GM21447 (cell line): Measurements from ENCODE around the gene TSPAN18.

ENCODE experiments used
- ATAC-seq: cut with Tn5 transposase; IDR thresholded peaks from one replicate; pipeline ENCODE4 v1.9.1; 2021; ENCODE audit not compliant: unreplicated experiment

Gene TSPAN18

DNA sequence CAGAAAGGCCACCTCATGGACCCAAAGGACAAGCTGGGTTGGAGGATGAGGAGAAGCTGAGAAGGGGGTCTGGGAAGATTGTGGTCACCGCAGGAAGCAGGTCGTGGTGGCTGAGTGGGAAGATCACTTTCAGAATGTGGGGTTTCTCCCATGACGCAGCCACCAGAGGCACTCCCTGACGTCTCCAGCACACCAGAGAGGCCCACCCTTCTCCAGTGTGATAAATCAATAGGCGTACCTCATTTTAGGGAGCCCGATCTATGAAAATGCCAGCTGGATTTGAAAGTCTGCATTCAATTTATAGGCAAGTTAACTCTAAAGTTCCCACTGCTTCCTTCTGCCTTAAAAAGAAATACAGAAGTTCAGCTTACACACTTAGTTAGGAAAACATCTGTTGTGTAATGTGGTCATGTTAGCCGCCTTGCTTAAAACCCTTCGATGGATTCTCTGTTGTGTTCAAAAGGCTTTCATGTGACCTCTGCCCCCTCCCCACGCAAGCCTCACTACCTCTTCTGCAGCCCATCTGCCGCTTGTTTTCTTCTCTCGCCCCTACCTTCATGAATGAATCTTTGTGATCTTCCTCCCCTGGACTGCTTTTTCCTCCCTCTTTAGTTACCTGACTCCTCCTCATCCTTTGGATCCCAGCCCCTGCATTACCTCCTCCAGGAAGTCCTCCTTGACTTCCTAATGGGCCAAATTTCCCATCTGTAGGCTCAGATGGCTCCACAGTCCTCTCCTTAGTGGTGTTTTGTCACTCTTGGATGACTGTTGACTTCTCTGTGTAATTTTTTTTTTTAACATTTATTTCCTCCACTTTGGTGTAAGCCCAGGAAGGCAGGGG lies 10.7 kb downstream of the TSPAN18 start:
- no peak for ATAC-seq

DNA sequence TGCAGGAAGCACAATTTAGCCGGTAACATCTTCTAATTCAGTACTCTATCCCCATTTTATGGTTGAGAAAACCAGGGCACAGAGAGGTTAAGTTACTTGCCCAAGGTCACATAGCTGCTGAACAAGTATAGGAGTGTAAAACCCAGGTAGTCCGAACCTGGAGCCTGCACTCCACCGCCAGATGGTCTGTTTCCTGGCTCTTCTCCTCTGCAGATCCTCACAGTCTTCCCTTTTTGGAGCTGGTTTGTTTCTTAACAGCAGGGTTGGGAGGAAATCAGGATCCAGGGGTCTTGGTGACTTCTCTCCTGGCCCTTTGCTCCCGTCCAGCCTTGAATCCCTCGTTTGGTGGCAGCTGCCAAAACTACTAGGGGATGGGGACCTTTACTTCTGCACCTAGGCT lies 12.0 kb downstream of the TSPAN18 start:
- ATAC-seq: no peak

DNA sequence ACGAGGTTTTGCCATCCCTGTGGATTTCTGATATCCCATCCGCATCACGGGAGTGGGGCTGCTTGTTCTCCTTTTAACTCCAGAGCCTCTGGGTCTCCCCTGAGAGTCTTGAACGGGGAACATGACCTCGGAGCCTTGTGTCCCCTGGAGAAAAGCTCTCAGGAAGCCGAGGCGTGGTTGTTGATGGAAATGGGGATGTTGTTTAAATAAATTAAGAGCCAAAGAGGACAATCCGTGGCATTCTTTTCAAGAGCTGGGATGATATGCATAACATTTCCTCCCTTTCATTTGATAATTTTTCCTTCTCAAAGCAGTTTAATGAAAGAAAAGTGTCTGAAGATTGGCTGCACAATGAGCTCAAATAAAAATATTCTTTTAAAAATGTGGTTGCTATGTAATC lies 14.2 kb downstream of the TSPAN18 start:
- no peak for ATAC-seq

DNA sequence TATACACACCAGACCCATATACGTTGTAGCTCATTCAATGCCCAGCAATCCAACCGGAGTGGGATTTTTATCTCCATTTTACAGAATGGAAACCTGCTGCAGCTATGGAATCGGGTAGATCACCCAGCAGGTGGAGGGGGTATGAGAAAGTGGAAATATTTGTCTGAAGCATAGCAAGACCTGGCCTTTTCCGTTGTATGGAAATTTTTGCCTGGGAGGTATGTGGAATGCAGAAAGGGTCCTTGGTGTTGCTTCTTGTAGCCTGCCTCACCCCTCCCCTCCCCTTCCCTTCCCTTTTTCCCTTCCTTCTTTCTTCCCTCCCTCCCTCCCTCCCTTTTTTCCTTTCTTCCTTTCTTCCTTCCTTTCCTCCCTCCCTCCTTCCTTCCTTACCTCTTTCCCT lies 15.2 kb downstream of the TSPAN18 start:
- ATAC-seq: no peak

DNA sequence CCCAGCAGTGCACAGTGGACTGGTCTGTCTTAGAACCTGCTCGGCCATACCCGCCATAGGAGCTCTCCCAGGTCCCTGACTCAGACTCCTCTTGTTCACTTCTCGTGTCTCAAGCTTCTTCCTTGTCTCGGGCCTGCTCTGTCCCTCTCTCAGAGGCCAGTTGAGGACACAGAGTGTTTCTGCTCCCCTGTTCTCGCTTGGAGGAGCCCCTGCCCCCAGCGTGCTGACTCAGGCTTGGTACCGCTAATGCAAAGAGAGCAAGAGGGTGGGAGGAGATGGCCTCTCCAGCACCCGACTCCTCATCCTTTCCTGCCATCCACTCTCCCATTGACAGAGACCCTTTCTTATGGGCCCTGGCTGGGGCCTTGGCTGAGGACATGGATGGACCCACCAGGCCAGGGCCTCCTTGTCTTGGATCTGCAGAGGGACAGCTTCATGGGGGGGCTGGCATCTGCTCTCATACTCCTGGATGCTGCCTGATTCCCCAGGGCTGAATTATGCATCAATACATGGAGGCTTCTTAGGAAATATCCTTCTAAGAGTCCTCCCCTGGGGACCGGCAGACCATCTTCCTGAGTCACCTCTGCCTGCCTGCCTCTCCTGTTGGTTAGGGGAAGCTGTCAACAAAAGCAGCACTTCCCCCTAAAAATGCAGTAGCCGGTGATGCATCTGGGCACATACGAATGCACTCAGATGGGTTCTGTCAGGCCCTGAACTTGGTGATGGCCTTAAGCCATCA lies 15.9 kb downstream of the TSPAN18 start:
- no peak for ATAC-seq

DNA sequence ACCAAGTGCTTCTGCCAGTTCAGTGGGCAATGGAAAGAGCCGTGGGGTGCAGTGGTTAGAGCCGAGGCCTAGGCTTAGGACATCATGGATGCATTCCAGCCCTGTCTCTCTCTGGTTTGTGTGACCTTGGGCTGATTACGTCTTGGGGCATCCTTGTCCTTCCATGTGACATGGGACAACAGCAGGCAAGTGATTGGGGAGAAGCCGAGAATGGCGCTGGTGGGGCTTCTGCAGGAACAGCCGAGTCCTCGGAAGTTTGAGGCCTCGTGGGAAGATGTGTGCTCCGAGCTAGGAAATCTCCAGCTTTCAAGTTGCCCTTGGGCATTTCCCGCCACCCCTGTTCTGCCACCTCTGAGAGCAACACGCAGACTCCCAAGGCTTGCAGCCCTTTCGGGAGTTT lies 16.6 kb downstream of the TSPAN18 start:
- ATAC-seq: no peak

DNA sequence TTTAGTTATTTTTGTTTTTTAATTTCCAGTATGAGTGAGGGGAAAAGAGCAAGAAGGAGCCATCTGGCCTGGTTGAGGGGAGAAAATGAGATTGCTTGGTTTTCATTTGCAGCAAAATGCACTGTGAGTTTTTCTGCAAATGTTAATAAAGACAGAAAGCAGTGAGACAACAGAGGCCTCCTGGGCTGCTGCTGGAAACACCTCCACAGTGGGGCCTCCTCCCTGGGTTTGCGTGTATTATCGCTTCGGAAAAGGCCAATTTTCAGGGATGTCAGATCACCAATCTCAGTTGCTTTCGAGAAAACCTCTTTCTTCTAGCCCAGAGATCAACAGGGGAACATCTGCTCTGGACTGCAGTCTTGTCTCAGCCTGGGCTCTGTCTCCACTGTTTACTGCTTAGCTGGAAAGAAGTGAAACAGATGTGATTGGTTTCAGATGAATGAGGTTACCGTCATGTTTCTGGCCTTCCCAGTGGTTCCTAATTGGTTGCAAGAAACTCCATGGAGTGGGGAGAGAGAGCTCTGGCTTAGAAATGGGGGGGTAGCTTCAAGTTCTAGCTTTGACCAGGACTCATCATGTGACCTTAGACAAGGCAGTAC lies 17.3 kb downstream of the TSPAN18 start:
- no peak for ATAC-seq

DNA sequence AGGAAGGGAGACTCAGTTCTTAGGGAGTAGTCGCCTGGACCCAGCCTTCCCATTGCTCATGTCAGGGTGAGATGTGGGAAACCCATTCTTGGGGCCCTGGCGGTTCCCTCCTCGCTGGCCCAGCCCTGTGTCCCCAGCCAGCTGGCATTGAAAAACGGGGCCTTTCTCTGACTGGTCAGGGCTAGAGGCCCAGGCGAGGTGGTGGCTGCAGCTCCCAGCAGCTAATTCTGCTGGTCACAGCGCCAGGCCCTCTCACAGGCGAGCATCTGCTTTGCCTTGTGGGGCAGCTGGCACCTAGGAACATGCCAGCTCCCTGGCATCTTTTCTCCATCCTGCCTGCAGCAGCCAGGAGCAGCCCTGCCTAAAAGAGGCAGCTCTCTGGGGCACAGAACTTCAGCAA lies 20.1 kb downstream of the TSPAN18 start:
- no peak for ATAC-seq

DNA sequence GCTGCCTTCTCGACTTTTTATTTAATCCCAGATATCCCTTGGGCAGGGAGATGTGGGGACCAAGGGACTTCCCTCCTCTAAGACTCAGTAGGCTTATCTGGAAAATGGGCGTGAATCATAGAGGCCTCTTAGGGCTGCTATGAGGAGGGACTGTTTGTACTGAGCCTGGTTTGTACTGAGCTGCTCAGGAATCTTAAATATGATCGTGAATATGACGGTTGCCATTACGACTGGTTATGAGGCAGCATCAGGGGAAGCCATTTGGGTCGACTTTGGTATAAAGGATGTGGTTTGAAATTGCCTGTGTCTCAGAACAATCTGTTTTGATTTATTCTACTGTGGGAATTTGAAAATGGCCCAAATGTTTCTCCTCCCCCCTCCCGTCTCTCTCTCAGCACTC lies 20.6 kb downstream of the TSPAN18 start:
- ATAC-seq: no peak

DNA sequence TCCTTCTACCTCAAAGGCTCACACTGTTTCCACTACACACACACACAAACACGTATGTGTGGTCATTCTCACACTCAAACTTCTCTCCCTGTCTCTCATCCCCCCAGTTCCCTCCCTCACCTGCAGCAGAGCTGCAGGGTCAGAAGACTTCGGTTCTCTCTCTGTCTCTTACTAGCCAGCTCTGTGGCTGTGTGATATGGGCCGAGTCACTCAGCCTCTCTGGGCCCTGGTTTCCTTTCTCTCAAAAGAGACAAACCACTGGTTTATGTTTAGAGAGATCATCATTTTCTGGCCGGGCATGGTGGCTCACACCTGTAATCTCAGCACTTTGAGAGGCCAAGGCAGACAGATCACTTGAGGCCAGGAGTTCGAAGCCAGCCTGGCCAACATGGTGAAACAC lies 21.1 kb downstream of the TSPAN18 start:
- no peak for ATAC-seq

DNA sequence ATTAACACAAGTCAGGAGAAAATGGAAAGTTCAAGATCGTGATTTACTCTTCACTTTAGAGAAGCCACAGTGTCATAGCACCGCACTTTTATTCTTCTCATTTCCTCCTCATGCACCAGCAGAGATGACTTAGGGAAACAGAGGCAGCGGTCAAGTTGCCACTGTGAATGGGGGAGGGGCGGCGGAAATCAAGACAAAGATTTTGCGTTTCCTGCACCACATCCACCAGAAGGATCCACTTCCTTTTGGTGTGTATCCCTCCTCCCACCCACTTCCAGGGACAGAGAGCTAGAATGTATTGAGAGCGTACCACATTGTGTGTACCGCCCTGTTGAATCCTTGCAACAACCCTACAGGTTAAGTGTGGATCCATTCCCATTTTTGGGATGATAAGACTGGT lies 21.8 kb downstream of the TSPAN18 start:
- no peak for ATAC-seq

DNA sequence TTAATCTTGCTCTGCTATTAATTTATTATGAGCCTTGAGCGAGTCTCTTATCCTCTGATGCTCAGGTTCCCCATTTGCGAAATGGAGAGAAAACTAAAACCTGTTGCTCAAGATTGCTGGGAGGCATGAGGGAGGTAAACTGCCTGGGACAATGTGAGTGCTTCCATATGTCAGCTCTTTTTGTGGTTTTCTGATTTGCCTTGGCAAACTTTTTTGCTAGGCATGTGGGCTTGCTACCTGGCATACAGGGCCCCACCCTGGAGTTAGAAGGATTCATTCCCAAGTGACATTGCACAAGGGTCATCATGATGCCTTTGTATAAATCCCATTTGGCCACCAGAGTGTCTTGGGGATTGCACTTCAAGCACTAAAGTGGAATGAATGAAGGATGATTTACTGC lies 22.4 kb downstream of the TSPAN18 start:
- no peak for ATAC-seq

DNA sequence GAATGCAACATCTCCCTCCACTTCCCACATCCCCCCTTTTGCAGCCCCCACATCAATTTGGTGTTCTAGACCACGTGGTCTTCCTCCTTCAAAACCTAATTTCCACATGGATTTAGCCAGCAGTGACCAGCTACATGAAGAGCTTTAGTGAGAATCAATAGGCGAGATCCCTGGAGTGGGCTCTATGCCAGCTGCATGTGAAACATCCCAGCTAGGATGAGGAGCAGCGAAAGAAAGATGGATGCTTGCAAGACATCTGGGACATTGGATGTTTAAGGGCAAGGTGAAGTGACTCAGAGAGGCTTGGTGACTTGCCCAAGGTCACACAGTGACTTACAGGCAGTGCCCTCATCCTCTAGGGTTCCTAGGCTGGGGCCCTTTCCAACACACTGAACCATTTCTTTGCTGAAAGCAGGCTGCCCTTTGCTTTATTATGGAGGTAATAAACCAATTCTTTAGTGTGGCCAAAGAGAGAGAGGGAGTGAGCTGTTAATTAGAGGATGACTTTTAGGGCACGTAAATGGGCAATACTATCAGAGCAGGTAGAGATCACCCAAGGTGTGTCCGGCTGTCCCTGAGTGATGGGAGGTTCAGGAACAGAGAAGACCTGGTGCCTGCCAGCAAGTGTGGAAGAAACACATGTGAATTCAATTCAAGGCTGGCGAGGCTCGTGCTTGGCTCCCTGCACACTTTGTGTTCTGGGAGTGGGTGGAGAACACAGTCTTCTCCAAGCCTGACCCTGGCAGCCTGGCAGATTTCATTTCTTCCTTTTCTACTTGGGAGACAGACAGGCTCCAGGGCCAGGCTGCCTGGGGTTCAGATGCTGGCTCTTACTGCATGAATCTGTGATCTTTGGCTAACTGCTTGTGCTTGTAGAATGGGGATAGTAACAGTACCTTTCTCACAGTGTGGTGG lies 24.0 kb downstream of the TSPAN18 start:
- ATAC-seq: no peak

DNA sequence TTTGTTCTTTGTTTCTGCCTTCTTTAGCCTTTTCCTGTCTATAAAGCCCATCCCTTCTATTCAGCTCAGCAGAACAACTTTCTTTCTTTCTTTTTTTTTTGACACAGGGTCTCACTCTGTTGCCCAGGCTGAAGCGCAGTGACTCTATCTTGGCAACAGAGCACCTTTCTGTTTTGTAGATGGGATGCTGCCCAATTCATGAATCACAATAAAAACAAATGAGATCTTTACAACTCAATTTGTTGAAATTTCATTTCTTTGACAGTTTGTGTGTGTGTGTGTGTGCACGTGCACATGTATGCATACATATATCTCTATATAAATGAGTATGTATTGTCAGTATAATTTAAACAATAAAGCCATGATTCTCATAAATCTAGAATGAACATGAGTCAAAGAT lies 25.5 kb downstream of the TSPAN18 start:
- ATAC-seq: no peak

DNA sequence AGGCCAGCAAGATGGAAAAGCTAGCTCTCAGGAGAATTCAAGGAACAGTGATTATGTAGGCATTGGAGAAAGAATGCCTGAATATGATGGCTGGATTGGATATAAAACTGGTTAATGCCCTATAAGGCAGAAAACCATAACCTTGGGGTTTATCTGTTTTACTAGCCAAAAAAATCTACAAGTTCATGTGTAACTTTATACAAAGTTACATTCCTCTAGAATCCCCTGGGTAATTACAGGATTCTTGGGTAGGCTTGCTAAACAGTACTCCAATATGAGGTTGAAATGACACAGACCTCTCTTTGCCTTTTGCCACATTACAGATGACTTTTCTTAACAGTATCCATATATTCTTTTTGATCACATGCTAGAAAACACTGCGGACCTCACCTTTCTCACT lies 26.0 kb downstream of the TSPAN18 start:
- ATAC-seq: no peak

DNA sequence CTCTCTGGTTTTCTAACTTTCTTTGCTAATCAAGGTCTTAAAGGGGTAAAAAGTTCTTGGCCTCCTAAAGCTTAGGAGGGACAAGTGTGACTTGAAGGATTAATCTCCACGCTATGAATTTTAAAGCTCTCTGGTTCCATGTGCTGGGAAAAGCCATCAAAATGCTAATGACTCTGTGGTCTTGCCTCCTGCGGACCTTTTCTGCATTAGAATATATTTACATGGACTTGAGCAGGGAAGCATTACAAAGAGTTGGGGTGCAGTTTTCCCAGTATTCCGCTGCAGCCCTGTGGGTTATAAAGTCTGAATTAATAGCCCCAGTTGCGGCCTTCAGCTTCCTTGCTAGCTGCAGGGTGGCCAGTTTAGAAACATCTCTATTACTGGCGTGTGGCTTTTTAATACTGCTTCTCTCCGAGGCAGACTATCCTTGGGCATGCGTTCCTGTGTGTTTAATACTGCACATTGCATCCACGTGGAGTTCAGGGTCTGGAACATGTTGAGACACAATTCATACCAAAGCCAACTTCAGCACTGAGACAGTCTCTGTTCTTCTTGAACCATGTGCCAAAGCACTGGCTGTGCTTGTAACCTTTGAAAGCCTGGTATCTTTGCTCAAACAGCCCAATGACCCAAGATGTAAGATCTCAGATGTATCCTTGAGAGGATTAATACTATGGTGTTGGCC lies 27.3 kb downstream of the TSPAN18 start:
- no peak for ATAC-seq

DNA sequence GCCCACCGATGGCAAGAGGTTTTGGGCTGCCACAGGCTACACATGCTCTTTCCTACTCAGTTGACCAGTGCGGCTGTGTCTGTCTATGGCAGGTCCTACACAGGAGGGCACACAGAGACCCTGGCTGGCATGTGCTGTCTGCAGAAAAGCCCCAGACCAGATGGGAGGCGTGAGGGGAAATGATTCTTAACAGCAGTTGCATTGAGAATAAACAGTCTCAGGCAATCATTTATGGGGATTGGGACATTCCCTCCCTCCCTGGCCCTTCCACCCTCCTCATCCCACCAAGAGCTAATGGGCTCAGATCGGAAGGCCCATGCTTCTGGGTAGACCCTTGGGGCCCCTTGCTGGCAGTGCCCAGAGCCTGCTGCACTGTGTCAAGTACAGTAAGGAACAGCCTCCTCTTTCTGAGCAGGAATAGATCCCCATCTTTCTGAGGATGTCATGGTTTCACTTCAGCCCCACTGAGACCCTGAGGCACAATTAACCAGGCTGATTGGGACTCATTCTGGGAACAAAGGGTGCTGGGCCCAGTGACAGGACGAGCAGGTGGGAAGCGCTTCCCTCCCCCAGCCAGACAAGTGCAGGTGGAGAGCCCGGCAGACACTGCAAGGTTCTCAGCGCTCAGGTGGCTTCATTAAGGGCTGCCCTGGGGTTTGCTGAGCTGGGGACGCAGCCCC lies 28.3 kb downstream of the TSPAN18 start:
- no peak for ATAC-seq

DNA sequence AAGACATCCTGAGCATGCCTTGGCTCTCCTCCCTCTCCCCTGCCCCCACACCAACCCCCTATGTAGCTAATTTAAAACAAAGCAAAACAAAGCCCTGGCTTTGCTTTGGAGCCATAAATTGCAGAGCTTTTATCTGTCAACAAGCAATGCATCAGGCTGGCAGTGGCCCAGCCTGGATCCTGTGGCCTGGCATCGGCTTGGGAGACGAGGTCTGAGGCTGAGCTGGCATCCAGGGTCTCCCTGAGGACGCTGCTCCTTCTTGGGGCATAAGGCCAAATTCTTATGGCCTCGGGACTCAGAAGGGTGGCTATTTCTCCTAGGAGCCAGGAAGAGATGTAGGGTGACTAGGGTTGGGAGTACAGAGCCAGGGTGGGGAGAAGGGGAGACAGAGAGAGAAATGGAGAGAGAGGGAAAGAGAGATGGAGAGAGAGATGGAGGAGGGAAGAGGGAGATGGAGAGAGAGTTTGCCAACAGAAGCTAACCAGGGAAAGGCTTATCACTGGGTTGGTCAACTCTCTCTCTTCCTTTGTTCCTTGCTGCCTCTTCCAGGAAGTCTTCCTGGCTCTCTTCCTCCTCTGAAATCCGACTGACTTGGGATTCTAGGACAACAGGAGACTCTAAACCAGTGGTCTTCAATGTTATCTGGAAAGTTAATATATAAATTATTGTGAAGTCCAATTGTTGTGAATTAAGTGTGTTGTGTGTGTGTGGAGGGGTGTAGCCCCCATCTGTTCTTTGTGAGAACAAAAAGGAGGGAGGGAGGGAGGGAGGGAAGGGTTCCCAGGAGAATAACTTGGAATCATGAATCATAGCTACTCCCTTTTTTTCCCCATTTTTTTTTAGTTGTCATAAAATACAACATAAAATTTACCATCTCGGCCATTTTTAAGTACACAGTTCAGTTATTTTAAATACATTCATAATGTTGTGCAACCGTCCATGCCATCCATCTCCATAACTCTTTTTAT lies 29.1 kb downstream of the TSPAN18 start:
- no peak for ATAC-seq

DNA sequence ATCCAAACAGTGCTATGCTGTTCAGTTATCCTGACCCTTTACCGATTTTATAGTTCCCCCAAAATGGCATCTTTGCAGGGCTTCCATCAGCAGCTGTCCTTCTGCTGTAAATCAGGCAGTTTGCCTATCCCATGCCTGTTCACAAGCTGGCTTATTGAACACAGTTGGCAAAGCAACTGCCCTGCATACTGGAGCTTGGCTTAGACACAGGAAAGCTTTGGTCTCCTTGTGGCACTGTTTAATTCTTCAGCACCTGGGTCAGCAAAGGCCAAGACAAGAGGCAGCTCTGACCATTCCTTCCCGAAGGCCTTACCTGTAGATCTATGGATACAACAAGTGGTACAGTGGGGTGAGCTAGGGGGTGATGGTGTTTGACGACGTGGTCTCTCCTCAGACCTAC lies 32.2 kb downstream of the TSPAN18 start:
- no peak for ATAC-seq
